ENCODE data around the gene C11orf16.
"Not testable (repeated sequence)": the region's sequence is repeated elsewhere in the genome, so short reads cannot be mapped to it uniquely, and the experiment has no call there.

The C11orf16 gene

DNA sequence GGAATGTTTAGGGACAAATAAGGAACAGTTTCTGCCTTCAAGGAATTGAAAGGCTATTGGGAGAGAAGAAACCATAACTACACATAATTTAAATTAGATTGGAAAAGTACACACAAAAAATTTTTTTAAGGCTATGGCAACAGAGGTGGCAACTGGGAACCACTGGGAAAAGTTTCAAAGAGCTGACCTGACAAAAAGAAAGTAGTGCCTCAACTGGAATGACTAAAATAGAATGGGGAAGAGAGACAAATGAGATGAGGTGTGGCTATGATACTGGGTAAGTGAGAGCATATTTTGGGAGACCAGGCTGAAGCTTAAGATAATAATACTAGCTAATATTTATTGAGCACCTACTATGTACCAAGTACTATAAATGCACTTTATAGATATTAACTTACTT lies 24.6 kb downstream of the C11orf16 start:
- no peak overlapping the region for H3K27ac ChIP-seq
- no peak for TF ChIP-seq ZFX (IDR thresholded peaks at IDR 0.05)
- TF ChIP-seq, protein P1, sequence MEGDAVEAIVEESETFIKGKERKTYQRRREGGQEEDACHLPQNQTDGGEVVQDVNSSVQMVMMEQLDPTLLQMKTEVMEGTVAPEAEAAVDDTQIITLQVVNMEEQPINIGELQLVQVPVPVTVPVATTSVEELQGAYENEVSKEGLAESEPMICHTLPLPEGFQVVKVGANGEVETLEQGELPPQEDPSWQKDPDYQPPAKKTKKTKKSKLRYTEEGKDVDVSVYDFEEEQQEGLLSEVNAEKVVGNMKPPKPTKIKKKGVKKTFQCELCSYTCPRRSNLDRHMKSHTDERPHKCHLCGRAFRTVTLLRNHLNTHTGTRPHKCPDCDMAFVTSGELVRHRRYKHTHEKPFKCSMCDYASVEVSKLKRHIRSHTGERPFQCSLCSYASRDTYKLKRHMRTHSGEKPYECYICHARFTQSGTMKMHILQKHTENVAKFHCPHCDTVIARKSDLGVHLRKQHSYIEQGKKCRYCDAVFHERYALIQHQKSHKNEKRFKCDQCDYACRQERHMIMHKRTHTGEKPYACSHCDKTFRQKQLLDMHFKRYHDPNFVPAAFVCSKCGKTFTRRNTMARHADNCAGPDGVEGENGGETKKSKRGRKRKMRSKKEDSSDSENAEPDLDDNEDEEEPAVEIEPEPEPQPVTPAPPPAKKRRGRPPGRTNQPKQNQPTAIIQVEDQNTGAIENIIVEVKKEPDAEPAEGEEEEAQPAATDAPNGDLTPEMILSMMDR (conservative IDR thresholded peaks at IDR 0.05) = no peak

DNA sequence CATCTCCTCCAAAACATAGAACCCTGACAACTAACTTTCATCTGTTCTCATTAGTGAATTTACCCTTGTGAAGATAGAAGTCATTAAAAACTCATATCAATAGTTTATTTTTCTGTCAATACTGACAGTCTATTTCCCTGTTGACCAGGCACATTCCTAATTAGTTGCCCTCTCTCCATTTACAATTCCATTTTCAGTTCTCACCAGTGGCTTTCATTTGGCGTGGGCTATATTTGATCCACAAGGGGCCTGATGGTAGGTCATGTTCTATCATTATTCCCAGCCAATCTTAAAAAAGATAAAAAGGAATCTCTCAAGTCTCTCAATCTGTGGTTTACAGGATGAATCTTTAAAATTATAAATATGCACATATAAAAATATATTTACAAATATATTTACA lies 25.6 kb downstream of the C11orf16 start:
- H3K27ac ChIP-seq = no peak overlapping the region

DNA sequence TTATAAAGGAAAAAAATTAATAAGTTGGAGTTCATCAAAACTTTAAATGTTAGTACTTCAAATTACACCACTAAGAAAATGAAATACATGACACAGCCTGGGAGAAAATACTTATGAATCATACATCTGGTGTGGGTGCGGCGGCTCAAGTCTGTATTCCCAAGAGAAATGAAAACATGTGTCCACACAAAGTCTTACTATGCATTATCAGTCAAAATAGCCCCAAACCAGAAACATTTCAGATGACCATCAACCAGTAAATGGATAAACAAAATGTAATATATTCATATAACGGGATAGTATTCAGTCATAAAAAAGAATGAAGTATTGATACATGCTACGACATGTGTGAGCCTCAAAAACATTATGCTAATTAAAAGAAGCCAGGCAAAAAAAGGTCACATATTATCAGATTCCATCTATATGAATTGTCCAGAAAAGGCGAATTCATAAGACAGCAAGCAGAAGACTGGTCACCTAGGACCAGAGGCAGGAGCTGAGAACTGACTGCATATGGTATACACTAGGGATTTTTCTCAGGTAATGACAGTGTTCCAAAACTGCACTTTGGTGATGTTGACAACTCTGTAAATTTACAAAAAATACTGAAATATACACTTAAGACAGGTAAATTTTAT lies 27.1 kb downstream of the C11orf16 start:
- TF ChIP-seq ZFX (IDR thresholded peaks at IDR 0.05) = no peak
- TF ChIP-seq, protein P1 (conservative IDR thresholded peaks at IDR 0.05) = no peak
- H3K27ac ChIP-seq = no peak overlapping the region

More for the DNA sequence above, 25.6 kb downstream of the C11orf16 start:
- no peak for TF ChIP-seq ZFX (IDR thresholded peaks at IDR 0.05)
- TF ChIP-seq, protein P1 (conservative IDR thresholded peaks at IDR 0.05) = no peak

DNA sequence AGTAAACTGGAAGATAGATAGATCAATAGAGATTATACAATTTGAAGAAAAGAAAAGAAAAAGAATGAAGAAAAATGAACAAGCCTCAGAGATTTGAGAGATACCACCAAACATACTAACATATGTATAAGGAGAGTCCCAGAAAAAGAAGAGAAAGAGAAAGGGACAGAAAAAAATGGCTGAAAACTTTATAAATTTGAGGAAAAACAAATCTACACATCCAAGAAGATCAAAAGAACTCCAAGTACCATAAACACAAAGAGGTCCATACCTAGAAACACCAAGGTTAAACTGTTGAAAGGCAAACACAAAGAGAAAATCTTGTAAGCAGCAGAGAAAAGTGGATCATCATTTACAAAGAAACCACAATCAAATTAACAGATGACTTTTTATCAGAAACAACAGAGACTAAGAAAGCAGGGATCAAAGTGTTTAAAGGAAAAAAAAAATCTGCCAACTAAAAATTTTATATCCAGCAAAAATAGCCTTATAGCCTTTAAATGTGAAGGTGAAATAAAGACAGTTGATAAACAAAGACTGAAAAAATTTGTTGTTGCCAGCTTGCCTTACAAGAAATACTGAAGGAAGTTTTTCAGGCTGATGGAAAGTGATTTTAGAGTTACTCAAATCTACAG lies 33.5 kb downstream of the C11orf16 start:
- no peak for TF ChIP-seq ZFX (IDR thresholded peaks at IDR 0.05)
- TF ChIP-seq, protein P1 (conservative IDR thresholded peaks at IDR 0.05) = no peak

DNA sequence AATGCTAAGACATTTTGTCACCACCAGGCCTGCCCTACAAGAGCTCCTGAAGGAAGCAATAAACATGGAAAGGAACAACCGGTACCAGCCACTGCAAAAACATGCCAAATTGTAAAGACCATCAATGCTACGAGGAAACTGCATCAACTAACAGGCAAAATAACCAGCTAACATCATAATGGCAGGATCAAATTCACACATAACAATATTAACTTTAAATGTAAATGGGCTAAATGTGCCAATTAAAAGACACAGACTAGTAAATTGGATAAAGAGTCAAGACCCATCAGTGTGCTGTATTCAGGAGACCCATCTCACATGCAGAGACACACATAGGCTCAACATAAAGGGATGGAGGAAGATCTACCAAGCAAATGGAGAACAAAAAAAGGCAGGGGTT lies 41.6 kb downstream of the C11orf16 start:
- H3K27ac ChIP-seq = not testable (repeated sequence)

More for the DNA sequence above, 33.5 kb downstream of the C11orf16 start:
- no peak overlapping the region for H3K27ac ChIP-seq

DNA sequence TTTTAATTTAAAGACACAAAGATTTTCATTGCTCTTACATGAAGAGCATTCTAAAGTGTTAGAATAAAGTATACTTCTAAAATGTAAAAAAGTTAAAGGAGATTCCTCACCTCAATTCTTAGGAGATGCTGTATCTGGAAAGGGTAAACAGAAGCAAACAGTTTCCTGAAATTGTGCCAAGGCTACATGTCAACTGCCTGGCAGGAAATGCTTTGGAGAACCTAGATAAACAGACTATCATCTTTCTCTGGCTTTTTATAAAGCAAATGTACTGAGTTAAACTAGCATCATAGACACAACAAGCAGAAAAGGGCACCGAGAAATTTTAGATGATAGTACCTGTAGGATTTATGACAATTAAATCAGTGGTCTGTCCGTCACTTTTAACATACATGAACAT lies 46.4 kb downstream of the C11orf16 start:
- TF ChIP-seq, protein P1 (conservative IDR thresholded peaks at IDR 0.05) = no peak
- TF ChIP-seq ZFX (IDR thresholded peaks at IDR 0.05) = no peak
- H3K27ac ChIP-seq = no peak overlapping the region

DNA sequence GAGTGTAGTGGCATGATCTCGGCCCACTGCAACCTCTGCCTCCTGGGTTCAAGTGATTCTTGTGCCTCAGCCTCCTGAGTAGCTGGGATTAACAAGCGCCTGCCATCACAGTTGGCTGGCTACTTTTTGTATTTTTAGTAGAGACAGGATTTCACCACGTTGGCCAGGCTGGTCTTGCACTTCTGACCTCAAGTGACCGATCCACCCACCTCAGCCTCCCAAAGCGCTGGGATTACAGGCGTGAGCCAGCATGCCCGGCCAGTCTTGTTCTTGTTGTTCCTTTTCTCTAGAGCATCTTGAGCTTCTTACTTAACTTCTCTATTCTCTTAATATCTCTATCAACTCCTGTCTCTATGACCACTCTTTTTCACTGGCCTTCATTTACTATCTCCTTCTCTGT lies 51.2 kb downstream of the C11orf16 start:
- H3K27ac ChIP-seq = not testable (repeated sequence)

DNA sequence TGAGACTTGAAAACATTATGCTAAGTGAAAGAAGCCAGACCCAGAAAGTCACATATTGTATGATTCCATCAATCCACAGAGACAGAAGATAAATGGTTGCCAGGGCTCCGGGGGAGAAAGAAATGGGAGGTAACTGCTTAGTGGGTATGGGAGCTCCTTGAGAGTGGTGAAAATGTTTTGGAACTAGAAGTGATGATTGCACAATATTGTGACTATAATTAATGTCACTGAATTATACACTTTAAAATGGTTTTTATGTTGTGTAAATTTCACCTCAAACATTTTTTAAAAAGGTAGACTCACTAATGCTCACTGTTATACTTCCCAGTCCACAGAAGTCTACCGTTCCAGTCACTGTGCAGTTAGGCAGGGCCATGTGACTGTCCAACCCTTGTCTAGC lies 54.0 kb downstream of the C11orf16 start:
- no peak overlapping the region for H3K27ac ChIP-seq
- no peak for TF ChIP-seq ZFX (IDR thresholded peaks at IDR 0.05)
- TF ChIP-seq, protein P1 (conservative IDR thresholded peaks at IDR 0.05) = no peak

All from C4-2B (cell line).